KMS-11 (cell line): Measurements from ENCODE around the gene TMEM11.

Experiments used
- H2AFZ ChIP-seq: fragments of 200-600 bp; sonication (generic); 2 replicates; pipeline ENCODE4 v1.6.1; 2016; ENCODE audit warnings: antibody characterized with exemption, mixed run types, low read depth
- H3K27ac ChIP-seq: fragments of 200-600 bp; sonication (generic); 2 replicates; pipeline ENCODE4 v1.6.1; 2016; ENCODE audit warnings: mild to moderate bottlenecking, mixed run types
- H3K27me3 ChIP-seq: fragments of 200-600 bp; sonication (generic); 2 replicates; pipeline ENCODE4 v1.6.1; 2017; ENCODE audit warnings: mild to moderate bottlenecking, low read depth, mixed run types, moderate library complexity; ENCODE audit not compliant: insufficient read depth
- H3K36me3 ChIP-seq: fragments of 200-600 bp; sonication (generic); 2 replicates; pipeline ENCODE4 v1.6.1; 2017; ENCODE audit warnings: mild to moderate bottlenecking, mixed run types; ENCODE audit not compliant: insufficient read depth
- H3K4me1 ChIP-seq: fragments of 200-600 bp; sonication (generic); 2 replicates; pipeline ENCODE4 v1.6.1; 2016; ENCODE audit warnings: mild to moderate bottlenecking, low read depth, mixed run types; ENCODE audit not compliant: poor library complexity, severe bottlenecking
- H3K4me2 ChIP-seq: fragments of 200-600 bp; sonication (generic); 2 replicates; pipeline ENCODE4 v1.7.0; 2016; ENCODE audit warnings: mild to moderate bottlenecking, mixed run types
- H3K4me3 ChIP-seq: fragments of 200-600 bp; sonication (generic); IDR thresholded peaks from 2 replicates; pipeline ENCODE4 v1.6.1; 2017; ENCODE audit warnings: low read depth, low read length, mixed read lengths; ENCODE audit not compliant: insufficient read depth
- H3K79me2 ChIP-seq: fragments of 200-600 bp; sonication (generic); 2 replicates; pipeline ENCODE4 v1.6.1; 2016; ENCODE audit warnings: low read depth, mixed run types; ENCODE audit not compliant: insufficient read depth
- H3K9ac ChIP-seq: fragments of 200-600 bp; sonication (generic); 2 replicates; pipeline ENCODE4 v1.6.1; 2016; ENCODE audit warnings: mild to moderate bottlenecking, mixed run types
- H4K20me1 ChIP-seq: fragments of 200-600 bp; sonication (generic); 2 replicates; pipeline ENCODE4 v1.6.1; 2016; ENCODE audit warnings: mild to moderate bottlenecking, mixed run types; ENCODE audit not compliant: insufficient read depth
- CTCF ChIP-seq: fragments of 200-600 bp; sonication (generic); conservative IDR thresholded peaks from 2 replicates; pipeline ENCODE4 v1.6.1; 2017; ENCODE audit warnings: low read depth, mild to moderate bottlenecking, antibody characterized with exemption, low read length, moderate library complexity, mixed read lengths

The TMEM11 gene

GRCh38 chr17:21214015-21214776 lies at the start of gene TMEM11:
TMEM11 (minus strand) TSS chr17:21214161; CDS start chr17:21214152, 9 bp downstream.
- H3K4me1 ChIP-seq: peaks cover 11% of the 10 kb centered on the region
- H3K36me3 ChIP-seq: no peaks in the 10 kb centered on the region
- H3K4me2 ChIP-seq: peak within 1 kb of the TSS; percentile 91
- no peak for TF ChIP-seq CTCF
- no peaks in the 10 kb centered on the region for H3K27me3 ChIP-seq
- H3K9ac ChIP-seq: peak within 1 kb of the TSS; percentile 95
- peak within 1 kb of the TSS; percentile 73 for H2AFZ ChIP-seq
- H3K4me3 ChIP-seq: no peak within 1 kb of the TSS
- peak within 1 kb of the TSS; percentile 74 for H3K27ac ChIP-seq
- no peaks in the 10 kb centered on the region for H4K20me1 ChIP-seq
- peaks cover 58% of the 10 kb centered on the region for H3K79me2 ChIP-seq

GRCh38 chr17:21263376-21263775 lies 49.4 kb upstream of the TMEM11 start:
- no peak overlapping the region for H3K27ac ChIP-seq
- no peaks in the 10 kb centered on the region for H3K27me3 ChIP-seq
- no peak overlapping the region for H3K4me3 ChIP-seq
- H3K4me2 ChIP-seq: no peak overlapping the region
- no peak for TF ChIP-seq CTCF
- no peak overlapping the region for H2AFZ ChIP-seq
- H3K9ac ChIP-seq: no peak overlapping the region
- H4K20me1 ChIP-seq: no peaks in the 10 kb centered on the region
- no peaks in the 10 kb centered on the region for H3K4me1 ChIP-seq
- no peaks in the 10 kb centered on the region for H3K36me3 ChIP-seq
- H3K79me2 ChIP-seq: no peaks in the 10 kb centered on the region

GRCh38 chr17:21262259-21262993 lies 48.5 kb upstream of the TMEM11 start:
- no peak overlapping the region for H3K9ac ChIP-seq
- no peak overlapping the region for H3K4me3 ChIP-seq
- H3K79me2 ChIP-seq: no peaks in the 10 kb centered on the region
- TF ChIP-seq CTCF: no peak
- H3K4me1 ChIP-seq: no peaks in the 10 kb centered on the region
- H4K20me1 ChIP-seq: no peaks in the 10 kb centered on the region
- no peaks in the 10 kb centered on the region for H3K27me3 ChIP-seq
- no peak overlapping the region for H2AFZ ChIP-seq
- no peaks in the 10 kb centered on the region for H3K36me3 ChIP-seq
- H3K27ac ChIP-seq: no peak overlapping the region
- H3K4me2 ChIP-seq: no peak overlapping the region

GRCh38 chr17:21258593-21258992 lies 44.6 kb upstream of the TMEM11 start:
- H3K4me3 ChIP-seq: no peak overlapping the region
- no peak for TF ChIP-seq CTCF
- H3K4me1 ChIP-seq: no peaks in the 10 kb centered on the region
- H2AFZ ChIP-seq: no peak overlapping the region
- H3K9ac ChIP-seq: no peak overlapping the region
- no peaks in the 10 kb centered on the region for H4K20me1 ChIP-seq
- H3K27ac ChIP-seq: no peak overlapping the region
- no peaks in the 10 kb centered on the region for H3K36me3 ChIP-seq
- H3K4me2 ChIP-seq: no peak overlapping the region
- H3K79me2 ChIP-seq: no peaks in the 10 kb centered on the region
- H3K27me3 ChIP-seq: no peaks in the 10 kb centered on the region
